ENCODE measurements around the gene PRDM16.

The PRDM16 gene

GRCh38 chr1:3384407-3384806 lies 315.4 kb downstream of the PRDM16 start:
- no peaks in the 10 kb centered on the region for H4K20me1 ChIP-seq (ENCODE audit: insufficient read depth, low read length)
- peaks cover 62% of the 10 kb centered on the region for H3K27me3 ChIP-seq (replicated peaks; ENCODE audit: insufficient read depth, low read length)
- no peak overlapping the region for H3K4me2 ChIP-seq (ENCODE audit: low read depth, low read length)
- H3K4me3 ChIP-seq (ENCODE audit: low read length): no peak overlapping the region
- H3K9me3 ChIP-seq (replicated peaks; ENCODE audit: insufficient read depth, low read length): no peaks in the 10 kb centered on the region
- H3K4me1 ChIP-seq (ENCODE audit: low read length): no peaks in the 10 kb centered on the region
- no peaks in the 10 kb centered on the region for H3K79me2 ChIP-seq (ENCODE audit: low read length)
- H3K27ac ChIP-seq (ENCODE audit: low read length): no peak overlapping the region
- DNase-seq: no peak
- no peaks in the 10 kb centered on the region for H3K9me2 ChIP-seq (replicated peaks; ENCODE audit: insufficient read depth, low read length)
- H3K36me3 ChIP-seq (replicated peaks; ENCODE audit: insufficient read depth, low read length): no peaks in the 10 kb centered on the region
- no peak overlapping the region for H2AFZ ChIP-seq (ENCODE audit: low read length)
- no peak for TF ChIP-seq EZH2phosphoT487 (IDR thresholded peaks at IDR 0.05; ENCODE audit: low read length)
- no peak for TF ChIP-seq EZH2 (optimal IDR thresholded peaks at IDR 0.05; ENCODE audit: low read depth, low read length)
- TF ChIP-seq CTCF (IDR thresholded peaks at IDR 0.05; ENCODE audit: low read length): no peak
- no peak overlapping the region for H3K9ac ChIP-seq (ENCODE audit: low read length)
- H3F3A ChIP-seq (ENCODE audit: insufficient read depth, low read length): no peaks in the 10 kb centered on the region

- Histone ChIP-seq H3K4me2 (ENCODE audit: low read depth, low read length) (no peak overlapping the region), H3F3A (ENCODE audit: insufficient read depth, low read length) (no peaks in the 10 kb centered on the region), H3K27me3 (replicated peaks; ENCODE audit: insufficient read depth, low read length) (peaks cover 82% of the 10 kb centered on the region), H3K27ac (ENCODE audit: low read length) (no peak overlapping the region), H3K4me3 (ENCODE audit: low read length) (no peak overlapping the region), H3K9me3 (replicated peaks; ENCODE audit: insufficient read depth, low read length) (no peaks in the 10 kb centered on the region), H3K9ac (ENCODE audit: low read length) (no peak overlapping the region), H3K9me2 (replicated peaks; ENCODE audit: insufficient read depth, low read length) (no peaks in the 10 kb centered on the region), H3K36me3 (replicated peaks; ENCODE audit: insufficient read depth, low read length) (no peaks in the 10 kb centered on the region), H4K20me1 (ENCODE audit: insufficient read depth, low read length) (no peaks in the 10 kb centered on the region), H2AFZ (ENCODE audit: low read length) (no peak overlapping the region), H3K4me1 (ENCODE audit: low read length) (no peaks in the 10 kb centered on the region), H3K79me2 (ENCODE audit: low read length) (no peaks in the 10 kb centered on the region)
- TF ChIP-seq EZH2 (optimal IDR thresholded peaks at IDR 0.05; ENCODE audit: low read depth, low read length) (no peak), EZH2phosphoT487 (IDR thresholded peaks at IDR 0.05; ENCODE audit: low read length) (no peak), CTCF (IDR thresholded peaks at IDR 0.05; ENCODE audit: low read length) (no peak)
- DNase-seq: no peak
Observed at GRCh38 chr1:3386205-3387002, 317.4 kb downstream of the PRDM16 start.

- Histone ChIP-seq H4K20me1 (ENCODE audit: insufficient read depth, low read length) (no peaks in the 10 kb centered on the region), H3K9me3 (replicated peaks; ENCODE audit: insufficient read depth, low read length) (no peaks in the 10 kb centered on the region), H3K4me2 (ENCODE audit: low read depth, low read length) (no peak overlapping the region), H3K4me3 (ENCODE audit: low read length) (no peak overlapping the region), H3K4me1 (ENCODE audit: low read length) (no peaks in the 10 kb centered on the region), H3K9me2 (replicated peaks; ENCODE audit: insufficient read depth, low read length) (no peaks in the 10 kb centered on the region), H3K36me3 (replicated peaks; ENCODE audit: insufficient read depth, low read length) (no peaks in the 10 kb centered on the region), H3F3A (ENCODE audit: insufficient read depth, low read length) (no peaks in the 10 kb centered on the region), H3K79me2 (ENCODE audit: low read length) (no peaks in the 10 kb centered on the region), H2AFZ (ENCODE audit: low read length) (no peak overlapping the region), H3K9ac (ENCODE audit: low read length) (no peak overlapping the region), H3K27ac (ENCODE audit: low read length) (no peak overlapping the region), H3K27me3 (replicated peaks; ENCODE audit: insufficient read depth, low read length) (peaks cover 92% of the 10 kb centered on the region)
- no peak for DNase-seq
- TF ChIP-seq EZH2 (optimal IDR thresholded peaks at IDR 0.05; ENCODE audit: low read depth, low read length) (no peak), CTCF (IDR thresholded peaks at IDR 0.05; ENCODE audit: low read length) (no peak), EZH2phosphoT487 (IDR thresholded peaks at IDR 0.05; ENCODE audit: low read length) (no peak)
Observed at GRCh38 chr1:3387401-3387800, 318.4 kb downstream of the PRDM16 start.
